Smooth muscle cell (in vitro differentiated cells): ENCODE data around the gene TMEM187. TPM values are rescaled to one million over a fixed set of nuclear protein-coding genes. Genes with fewer than 3 reads are reported as not detected.

Source experiments
- DNase-seq: peaks from one replicate; lab custom pipeline; 2025; ENCODE audit not compliant: unreplicated experiment; lab: John Stamatoyannopoulos, UW
- H2AFZ ChIP-seq: fragments of 200-600 bp; sonication (generic); 2 replicates; pipeline ENCODE4 v1.6.0; 2016; ENCODE audit warnings: antibody characterized with exemption, low read depth, mild to moderate bottlenecking
- H3F3A ChIP-seq: fragments of 200-600 bp; sonication (generic); 2 replicates; pipeline ENCODE4 v1.6.0; 2017; ENCODE audit warnings: antibody characterized with exemption, low read depth
- H3K27ac ChIP-seq: fragments of 200-600 bp; sonication (generic); 2 replicates; pipeline ENCODE4 v1.5.1; 2016; ENCODE audit warnings: low read depth, mild to moderate bottlenecking
- H3K27me3 ChIP-seq: fragments of 200-600 bp; sonication (generic); 2 replicates; pipeline ENCODE4 v1.6.1; 2016; ENCODE audit warnings: low read depth, mild to moderate bottlenecking
- H3K36me3 ChIP-seq: fragments of 200-600 bp; sonication (generic); 2 replicates; pipeline ENCODE4 v1.5.1; 2016; ENCODE audit warnings: low read depth
- H3K4me1 ChIP-seq: fragments of 200-600 bp; sonication (generic); 2 replicates; pipeline ENCODE4 v1.5.1; 2016; ENCODE audit warnings: low read depth
- H3K4me2 ChIP-seq: fragments of 200-600 bp; sonication (generic); 2 replicates; pipeline ENCODE4 v1.6.0; 2016; ENCODE audit warnings: mild to moderate bottlenecking
- H3K4me3 ChIP-seq: fragments of 200-600 bp; sonication (generic); 2 replicates; pipeline ENCODE4 v1.5.1; 2016; ENCODE audit warnings: mild to moderate bottlenecking
- H3K79me2 ChIP-seq: fragments of 200-600 bp; sonication (generic); 2 replicates; pipeline ENCODE4 v1.6.0; 2016; ENCODE audit warnings: low read depth, mild to moderate bottlenecking
- H3K9ac ChIP-seq: fragments of 200-600 bp; sonication (generic); 2 replicates; pipeline ENCODE4 v1.6.0; 2016; ENCODE audit warnings: low read depth
- H3K9me3 ChIP-seq: fragments of 200-600 bp; sonication (generic); replicated peaks from 2 replicates; pipeline ENCODE4 v1.5.1; 2016; ENCODE audit warnings: low read depth
- H4K20me1 ChIP-seq: fragments of 200-600 bp; sonication (generic); 2 replicates; pipeline ENCODE4 v1.6.0; 2016; ENCODE audit warnings: low read depth
- CTCF ChIP-seq: fragments of 200-600 bp; sonication (generic); IDR thresholded peaks from 2 replicates; pipeline ENCODE4 v1.5.1; 2017; ENCODE audit warnings: borderline replicate concordance, mild to moderate bottlenecking, antibody characterized with exemption; ENCODE audit not compliant: insufficient read depth, poor library complexity, severe bottlenecking
- WGBS: methylation state at CpG from one replicate; pipeline ENCODE4 v1.1.7; 2016; ENCODE audit warnings: low lambda C conversion rate; 5-methylcytosine and 5-hydroxymethylcytosine counted together
- polyA plus RNA-seq: library from polyadenylated mRNA; unstranded; fragments of >200 nt; fragmentation: Nextera tagmentation; extraction: Ambion mirVana; gene quantifications from 2 replicates; pipeline ENCODE4 v1.2.1, GENCODE V29; 2016
- total RNA-seq: library from RNA; depleted of rRNA; stranded (reverse); fragments of >200 nt; gene quantifications from 2 replicates; pipeline ENCODE4 v1.2.3, GENCODE V29; 2014

Gene TMEM187
- total and polyA plus RNA-seq, 2 experiments from 2014 or later, result 6.2 to 9.8 TPM

- no peaks in the 10 kb centered on the region for H3F3A ChIP-seq
- H3K79me2 ChIP-seq, result peaks cover 54% of the 10 kb centered on the region
- H3K36me3 ChIP-seq, result no peaks in the 10 kb centered on the region
- H3K4me1 ChIP-seq, result no peaks in the 10 kb centered on the region
- TF ChIP-seq CTCF, result no peak
- H3K4me2 ChIP-seq, result no peak overlapping the region
- peaks cover 85% of the 10 kb centered on the region for H4K20me1 ChIP-seq
- 80% methylated on average over 5 of the region's 5 CpGs for WGBS
- no peak for DNase-seq
- H3K9me3 ChIP-seq, result no peaks in the 10 kb centered on the region
- no peak overlapping the region for H3K27ac ChIP-seq
- no peaks in the 10 kb centered on the region for H3K27me3 ChIP-seq
- H2AFZ ChIP-seq, result no peak overlapping the region
- H3K9ac ChIP-seq, result no peak overlapping the region
- H3K4me3 ChIP-seq, result no peak overlapping the region
These were observed 7.1 kb upstream of the TMEM187 start for GRCh38 chrX:153965406-153965805.

GRCh38 chrX:153966283-153966688 is 6.3 kb upstream of the TMEM187 start:
- H3K27ac ChIP-seq, result no peak overlapping the region
- peaks cover 89% of the 10 kb centered on the region for H4K20me1 ChIP-seq
- 87% methylated on average over 15 of the region's 15 CpGs for WGBS
- TF ChIP-seq CTCF, result no peak
- H3K4me1 ChIP-seq, result no peaks in the 10 kb centered on the region
- H3K79me2 ChIP-seq, result peaks cover 54% of the 10 kb centered on the region
- H3F3A ChIP-seq, result no peaks in the 10 kb centered on the region
- no peaks in the 10 kb centered on the region for H3K9me3 ChIP-seq
- DNase-seq, result no peak
- H2AFZ ChIP-seq, result no peak overlapping the region
- H3K9ac ChIP-seq, result no peak overlapping the region
- no peak overlapping the region for H3K4me2 ChIP-seq
- no peaks in the 10 kb centered on the region for H3K36me3 ChIP-seq
- H3K27me3 ChIP-seq, result no peaks in the 10 kb centered on the region
- no peak overlapping the region for H3K4me3 ChIP-seq

- Histone ChIP-seq H3K4me3 (no peak overlapping the region), H3K9ac (no peak overlapping the region), H3K4me1 (no peaks in the 10 kb centered on the region), H3K27ac (no peak overlapping the region), H3F3A (no peaks in the 10 kb centered on the region), H2AFZ (no peak overlapping the region), H4K20me1 (peaks cover 86% of the 10 kb centered on the region), H3K9me3 (no peaks in the 10 kb centered on the region), H3K79me2 (peaks cover 54% of the 10 kb centered on the region), H3K4me2 (no peak overlapping the region), H3K36me3 (no peaks in the 10 kb centered on the region), H3K27me3 (no peaks in the 10 kb centered on the region)
- no peak for TF ChIP-seq CTCF
- 72% methylated on average over 14 of the region's 14 CpGs for WGBS
- DNase-seq, result no peak
These were observed 5.6 kb upstream of the TMEM187 start for GRCh38 chrX:153966841-153967535.

- Histone ChIP-seq H4K20me1 (peaks cover 79% of the 10 kb centered on the region), H3K9me3 (no peaks in the 10 kb centered on the region), H3K4me2 (no peak overlapping the region), H2AFZ (no peak overlapping the region), H3K9ac (no peak overlapping the region), H3F3A (no peaks in the 10 kb centered on the region), H3K4me1 (no peaks in the 10 kb centered on the region), H3K79me2 (peaks cover 54% of the 10 kb centered on the region), H3K36me3 (no peaks in the 10 kb centered on the region), H3K27ac (no peak overlapping the region), H3K27me3 (no peaks in the 10 kb centered on the region), H3K4me3 (no peak overlapping the region)
- TF ChIP-seq CTCF, result no peak
- DNase-seq, result no peak
- 70% methylated on average over 16 of the region's 16 CpGs for WGBS
These were observed 4.9 kb upstream of the TMEM187 start for GRCh38 chrX:153967536-153968224.
